DND-41 (cell line): ENCODE data around the gene BICDL1.

ENCODE experiments used
- ATAC-seq: fragments of 200-7000 bp; cut with Tn5 transposase; 3 replicates; pipeline ENCODE4 v1.9.1; 2021; ENCODE audit warnings: low read depth; ENCODE audit not compliant: insufficient read depth
- DNase-seq: peaks from one replicate; pipeline ENCODE4 v3.0.0-alpha.2; 2020
- H2AFZ ChIP-seq: 2 replicates; pipeline ENCODE4 v1.6.0; 2012; ENCODE audit warnings: low read depth, low read length
- H3K27ac ChIP-seq: 2 replicates; pipeline ENCODE4 v1.5.1; 2012; ENCODE audit warnings: low read length, inconsistent platforms
- H3K27me3 ChIP-seq: fragments of 200-600 bp; sonication (generic); 2 replicates; pipeline ENCODE4 v1.6.0; 2012; ENCODE audit warnings: low read length, mild to moderate bottlenecking, inconsistent platforms; ENCODE audit not compliant: insufficient read depth, poor library complexity
- H3K36me3 ChIP-seq: 2 replicates; pipeline ENCODE4 v1.5.1; 2012; ENCODE audit warnings: low read length, inconsistent platforms; ENCODE audit not compliant: insufficient read depth
- H3K4me1 ChIP-seq: 2 replicates; pipeline ENCODE4 v1.5.1; 2012; ENCODE audit warnings: mild to moderate bottlenecking, low read length; ENCODE audit not compliant: insufficient read depth
- H3K4me2 ChIP-seq: 2 replicates; pipeline ENCODE4 v1.6.0; 2012; ENCODE audit warnings: mild to moderate bottlenecking, moderate library complexity, low read length, inconsistent platforms; ENCODE audit not compliant: insufficient read depth
- H3K4me3 ChIP-seq, 2 experiments: fragments of 200-600 bp in 1 of 2; shearing (Covaris generic) in 1 of 2; 2 replicates each; pipeline ENCODE4 v1.5.1; 2012 to 2016; ENCODE audit warnings: inconsistent platforms in 2 of 2, low read length in 2 of 2, mild to moderate bottlenecking in 2 of 2, low read depth in 1 of 2, moderate library complexity in 1 of 2
- H3K79me2 ChIP-seq: 2 replicates; pipeline ENCODE4 v1.6.0; 2012; ENCODE audit warnings: low read length, inconsistent platforms; ENCODE audit not compliant: insufficient read depth
- H3K9ac ChIP-seq: 2 replicates; pipeline ENCODE4 v1.6.0; 2012; ENCODE audit warnings: low read depth, mild to moderate bottlenecking, inconsistent platforms, low read length, moderate library complexity
- H3K9me3 ChIP-seq: 2 replicates; pipeline ENCODE4 v1.5.1; 2012; ENCODE audit warnings: low read length, moderate library complexity, mild to moderate bottlenecking, inconsistent platforms; ENCODE audit not compliant: insufficient read depth, severe bottlenecking
- H4K20me1 ChIP-seq: 2 replicates; pipeline ENCODE4 v1.6.0; 2012; ENCODE audit warnings: low read length; ENCODE audit not compliant: insufficient read depth
- EZH2 ChIP-seq: IDR thresholded peaks from 3 replicates; pipeline ENCODE4 v1.6.1; 2012; ENCODE audit warnings: borderline replicate concordance, low read depth, mild to moderate bottlenecking, moderate library complexity, low read length, inconsistent platforms; ENCODE audit not compliant: severe bottlenecking
- TF ChIP-seq, protein P1 (sequence below): IDR thresholded peaks from 2 replicates; pipeline ENCODE4 v1.5.1; 2012; ENCODE audit warnings: borderline replicate concordance, low read length, moderate library complexity, mild to moderate bottlenecking; ENCODE audit not compliant: poor library complexity, severe bottlenecking; ENCODE audit errors: extremely low read depth

The BICDL1 gene

DNA sequence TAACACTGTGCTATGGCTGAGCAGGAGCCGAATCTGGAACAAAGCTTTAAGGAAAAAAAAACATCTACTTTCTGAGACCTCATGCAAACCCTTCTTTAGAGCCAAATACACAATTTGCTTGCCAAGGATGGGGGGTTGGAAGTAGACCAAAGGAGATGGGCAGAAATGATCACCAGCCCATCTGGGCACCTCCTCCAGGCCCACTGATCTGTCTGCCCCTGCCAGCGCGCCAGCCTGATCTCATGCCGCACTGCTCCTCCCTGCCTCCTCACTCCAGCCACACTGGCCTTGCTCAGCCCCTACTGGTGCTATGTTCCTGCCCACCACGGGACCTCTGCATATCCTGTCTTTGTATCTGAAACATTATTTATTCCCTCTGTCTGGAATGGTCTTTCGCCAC, 152.3 kb downstream of the BICDL1 start:
- no peak overlapping the region for H2AFZ ChIP-seq
- no peaks in the 10 kb centered on the region for H3K27me3 ChIP-seq
- H3K4me2 ChIP-seq: no peak overlapping the region
- peaks cover 91% of the 10 kb centered on the region for H3K36me3 ChIP-seq
- H3K4me1 ChIP-seq: no peaks in the 10 kb centered on the region
- H3K9ac ChIP-seq: no peak overlapping the region
- H3K79me2 ChIP-seq: no peaks in the 10 kb centered on the region
- no peak for TF ChIP-seq EZH2
- TF ChIP-seq, protein P1, sequence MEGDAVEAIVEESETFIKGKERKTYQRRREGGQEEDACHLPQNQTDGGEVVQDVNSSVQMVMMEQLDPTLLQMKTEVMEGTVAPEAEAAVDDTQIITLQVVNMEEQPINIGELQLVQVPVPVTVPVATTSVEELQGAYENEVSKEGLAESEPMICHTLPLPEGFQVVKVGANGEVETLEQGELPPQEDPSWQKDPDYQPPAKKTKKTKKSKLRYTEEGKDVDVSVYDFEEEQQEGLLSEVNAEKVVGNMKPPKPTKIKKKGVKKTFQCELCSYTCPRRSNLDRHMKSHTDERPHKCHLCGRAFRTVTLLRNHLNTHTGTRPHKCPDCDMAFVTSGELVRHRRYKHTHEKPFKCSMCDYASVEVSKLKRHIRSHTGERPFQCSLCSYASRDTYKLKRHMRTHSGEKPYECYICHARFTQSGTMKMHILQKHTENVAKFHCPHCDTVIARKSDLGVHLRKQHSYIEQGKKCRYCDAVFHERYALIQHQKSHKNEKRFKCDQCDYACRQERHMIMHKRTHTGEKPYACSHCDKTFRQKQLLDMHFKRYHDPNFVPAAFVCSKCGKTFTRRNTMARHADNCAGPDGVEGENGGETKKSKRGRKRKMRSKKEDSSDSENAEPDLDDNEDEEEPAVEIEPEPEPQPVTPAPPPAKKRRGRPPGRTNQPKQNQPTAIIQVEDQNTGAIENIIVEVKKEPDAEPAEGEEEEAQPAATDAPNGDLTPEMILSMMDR: no peak
- H3K4me3 ChIP-seq: no peak overlapping the region
- no peaks in the 10 kb centered on the region for H3K9me3 ChIP-seq
- DNase-seq (no peak), ATAC-seq (0 out of 3 replicates have a peak, but pooled peaks have one; percentile 40)
- peaks cover 3% of the 10 kb centered on the region; the same call in 1 of the 2 replicates for H4K20me1 ChIP-seq
- H3K27ac ChIP-seq: no peak overlapping the region

DNA sequence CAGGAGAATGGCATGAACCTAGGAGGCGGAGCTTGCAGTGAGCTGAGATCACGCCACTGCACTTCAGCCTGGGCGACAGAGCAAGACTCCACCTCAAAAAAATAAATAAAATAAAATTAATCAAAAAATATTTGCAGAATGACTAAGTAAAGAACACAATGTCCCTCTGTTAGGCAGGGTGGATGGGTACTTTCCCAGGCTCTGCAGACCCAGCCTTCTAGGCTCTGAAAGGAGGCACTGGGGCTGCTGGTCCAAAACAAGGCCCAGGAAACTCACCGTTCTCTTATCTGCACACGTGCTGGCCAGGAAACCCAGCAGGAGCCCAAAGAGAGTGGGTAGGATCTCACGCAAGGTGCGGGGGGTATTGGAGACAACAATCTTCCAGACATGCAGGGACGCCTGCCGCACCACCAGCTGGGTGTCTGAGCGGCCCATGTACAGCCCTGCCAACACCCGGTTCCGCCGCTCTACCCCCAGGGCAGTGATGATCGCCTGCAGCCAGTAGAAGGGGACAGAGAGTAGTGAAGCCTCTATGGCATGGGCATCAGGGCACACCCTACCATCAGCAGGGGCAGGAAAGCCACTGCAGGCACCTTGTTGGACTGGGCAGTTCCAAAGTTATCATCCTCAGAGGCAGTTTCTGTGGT, 153.3 kb downstream of the BICDL1 start:
- peaks cover 91% of the 10 kb centered on the region for H3K36me3 ChIP-seq
- H3K4me3 ChIP-seq: no peak overlapping the region
- TF ChIP-seq, protein P1: no peak
- TF ChIP-seq EZH2: no peak
- no peaks in the 10 kb centered on the region for H3K4me1 ChIP-seq
- no peak for ATAC-seq
- peaks cover 3% of the 10 kb centered on the region; the same call in 1 of the 2 replicates for H4K20me1 ChIP-seq
- H3K79me2 ChIP-seq: no peaks in the 10 kb centered on the region
- H2AFZ ChIP-seq: no peak overlapping the region
- no peak overlapping the region for H3K4me2 ChIP-seq
- H3K9me3 ChIP-seq: no peaks in the 10 kb centered on the region
- no peaks in the 10 kb centered on the region for H3K27me3 ChIP-seq
- no peak for DNase-seq
- H3K27ac ChIP-seq: no peak overlapping the region
- no peak overlapping the region for H3K9ac ChIP-seq
